Natural killer cell (primary cell): ENCODE data around the gene RUNX2. TPM values are rescaled to one million over a fixed set of nuclear protein-coding genes. Genes with fewer than 3 reads are reported as not detected.

Source experiments
- ATAC-seq, 3 donors: fragments of 150-1000 bp in 2 of 3; fragments of 200-7000 bp in 1 of 3; cut with Tn5 transposase; 1 replicate in 1 of 3; 2 replicates in 2 of 3; pipeline ENCODE4 v1.10.0; 2021; ENCODE audit warnings: mild to moderate bottlenecking in 2 of 3, moderate library complexity in 2 of 3
- DNase-seq, 2 donors: peaks; one replicate each; pipeline versions ENCODE4 v3.0.0 to v3.0.0-alpha.2; 2013 to 2021; ENCODE audit warnings: mixed read lengths in 1 of 2
- H3K27ac ChIP-seq: one replicate; pipeline ENCODE4 v1.5.1; 2013; ENCODE audit warnings: mild to moderate bottlenecking, low read length
- H3K27me3 ChIP-seq: one replicate; pipeline ENCODE4 v1.6.1; 2013; ENCODE audit warnings: low read length; ENCODE audit not compliant: control insufficient read depth, insufficient read depth
- H3K36me3 ChIP-seq: one replicate; pipeline ENCODE4 v1.6.1; 2013; ENCODE audit warnings: low read length; ENCODE audit not compliant: control insufficient read depth, insufficient read depth
- H3K4me1 ChIP-seq: one replicate; pipeline ENCODE4 v1.6.1; 2013; ENCODE audit warnings: low read length; ENCODE audit not compliant: control insufficient read depth, insufficient read depth
- H3K4me3 ChIP-seq: one replicate; pipeline ENCODE4 v1.5.1; 2013; ENCODE audit warnings: low read length
- H3K9me3 ChIP-seq: one replicate; pipeline ENCODE4 v1.6.1; 2013; ENCODE audit warnings: low read length; ENCODE audit not compliant: control insufficient read depth, insufficient read depth
- H3K27ac Mint-ChIP-seq, 2 donors: one replicate each; pipeline ENCODE4 v1.8.0; 2022; ENCODE audit warnings: mild to moderate bottlenecking in 2 of 2, mixed read lengths in 2 of 2, moderate library complexity in 1 of 2
- H3K27me3 Mint-ChIP-seq, 2 donors: one replicate each; pipeline ENCODE4 v1.8.0; 2022; ENCODE audit warnings: low read depth in 2 of 2, mixed read lengths in 2 of 2
- H3K36me3 Mint-ChIP-seq: one replicate; pipeline ENCODE4 v1.8.0; 2022; ENCODE audit warnings: mixed read lengths
- H3K4me1 Mint-ChIP-seq, 2 donors: one replicate each; pipeline ENCODE4 v1.8.0; 2022; ENCODE audit warnings: mixed read lengths in 2 of 2
- H3K4me3 Mint-ChIP-seq: one replicate; pipeline ENCODE4 v1.8.0; 2022; ENCODE audit warnings: mild to moderate bottlenecking, moderate library complexity, mixed read lengths
- H3K9me3 Mint-ChIP-seq, 2 donors: one replicate each; pipeline ENCODE4 v1.8.0; 2022; ENCODE audit warnings: mixed read lengths in 2 of 2
- CTCF ChIP-seq: fragments of 200-600 bp; IDR thresholded peaks from one replicate; pipeline ENCODE4 v1.8.0; 2022; ENCODE audit warnings: antibody characterized with exemption
- WGBS: methylation state at CpG from one replicate; pipeline ENCODE4 v1.1.7; 2013; ENCODE audit warnings: missing lambda C conversion rate; ENCODE audit not compliant: insufficient coverage; 5-methylcytosine and 5-hydroxymethylcytosine counted together
- intact Hi-C: fragments of 100-400 bp; cut with micrococcal nuclease; formaldehyde crosslinking; loops from one replicate; pipeline ENCODE4 v1.14.2; 2022
- total RNA-seq, 4 donors: library from RNA; stranded (reverse); fragments of 120-200 nt in 1 of 4; gene quantifications; one replicate each; pipeline versions ENCODE4 v1.2.3 to v1.2.4, GENCODE V29; 2013 to 2022

Gene RUNX2
- total RNA-seq, 3 donors from 2014 or later (not counting 1 experiment from before 2014, with no cell fraction given), result 5.0 to 19.2 (median 7.0) TPM

GRCh38 chr6:45645302-45645701, 317.2 kb downstream of the RUNX2 start:
- Histone ChIP-seq H3K36me3 (no peaks in the 10 kb centered on the region), H3K27me3 (no peaks in the 10 kb centered on the region), H3K4me3 (no peak overlapping the region), H3K4me1 (no peaks in the 10 kb centered on the region), H3K9me3 (no peaks in the 10 kb centered on the region), H3K27ac (no peak overlapping the region)
- no peaks in the 10 kb centered on the region for H3K36me3 Mint-ChIP-seq
- intact Hi-C loops, result no loop called here
- TF ChIP-seq CTCF, result no peak
- no peaks in the 10 kb centered on the region for H3K9me3 Mint-ChIP-seq
- ATAC-seq (no peak), DNase-seq (no peak)
- peaks cover 0 to 5% of the 10 kb centered on the region in 2 donors for H3K4me1 Mint-ChIP-seq
- H3K27ac Mint-ChIP-seq, result no peak overlapping the region
- no peak overlapping the region for H3K4me3 Mint-ChIP-seq
- 86% methylated on average over 2 of the region's 3 CpGs for WGBS
- no peaks in the 10 kb centered on the region for H3K27me3 Mint-ChIP-seq

DNA sequence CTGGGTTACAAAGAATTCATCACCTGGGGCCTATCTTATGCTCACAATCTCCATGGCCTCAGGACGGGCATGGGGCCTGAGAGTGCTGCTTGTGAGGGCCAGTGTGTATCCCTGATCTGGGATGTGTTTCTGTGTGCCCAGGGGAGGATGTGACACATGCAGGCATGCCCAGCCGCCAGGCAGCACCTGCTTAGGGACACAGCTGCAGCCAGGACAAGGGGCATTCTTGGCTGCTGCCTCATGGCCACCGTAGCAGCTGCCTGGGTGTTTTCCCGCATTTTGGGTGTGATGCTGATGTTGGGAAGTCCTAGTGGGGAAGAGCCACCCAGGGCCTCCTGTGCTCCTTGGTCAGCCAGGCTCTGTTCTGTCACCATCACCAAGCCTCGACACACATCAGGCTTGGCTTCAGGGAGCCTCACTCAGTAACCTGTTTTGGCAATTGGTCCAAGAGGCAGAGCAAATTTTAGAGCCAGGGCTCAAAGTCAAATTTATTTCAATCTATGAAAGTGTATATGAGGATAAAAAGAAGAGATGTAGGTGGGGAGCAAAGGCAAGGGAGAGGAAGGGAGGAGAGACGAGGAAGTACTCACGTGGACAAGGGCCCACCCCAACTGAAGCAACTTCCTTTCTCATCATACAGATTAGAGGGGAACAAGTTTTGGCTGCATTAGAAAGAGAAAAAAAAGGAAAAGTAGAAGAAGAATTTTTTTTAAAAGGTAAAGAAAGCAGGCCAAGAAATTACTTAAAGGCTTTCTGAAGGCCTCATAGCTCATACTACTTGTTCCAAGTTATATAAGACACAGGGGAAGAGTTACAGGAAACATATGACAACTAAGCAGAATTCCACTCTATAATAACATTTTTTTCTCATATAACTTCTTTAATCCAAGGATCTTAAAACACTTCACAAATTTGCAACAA, 319.5 kb downstream of the RUNX2 start:
- Mint-ChIP-seq H3K36me3 (no peaks in the 10 kb centered on the region), H3K4me1 (no peaks in the 10 kb centered on the region), H3K4me3 (no peak overlapping the region), H3K27me3 (no peaks in the 10 kb centered on the region), H3K27ac (no peak overlapping the region), H3K9me3 (no peaks in the 10 kb centered on the region)
- 94% methylated on average over 5 of the region's 7 CpGs for WGBS
- intact Hi-C loops, result no loop called here
- Histone ChIP-seq H3K4me3 (no peak overlapping the region), H3K4me1 (no peaks in the 10 kb centered on the region), H3K9me3 (no peaks in the 10 kb centered on the region), H3K36me3 (no peaks in the 10 kb centered on the region), H3K27me3 (no peaks in the 10 kb centered on the region), H3K27ac (no peak overlapping the region)
- no peak for DNase-seq
- ATAC-seq, result no peak
- TF ChIP-seq CTCF, result no peak

- 90% methylated on average over 4 of the region's 5 CpGs for WGBS
- ATAC-seq (no peak), DNase-seq (no peak)
- H3K27ac ChIP-seq, result no peak overlapping the region
- H3K4me1 ChIP-seq, result no peaks in the 10 kb centered on the region
- no peak overlapping the region for H3K4me3 ChIP-seq
- H3K27me3 ChIP-seq, result no peaks in the 10 kb centered on the region
- no peak overlapping the region for H3K27ac Mint-ChIP-seq
- TF ChIP-seq CTCF, result no peak
- no peaks in the 10 kb centered on the region for H3K9me3 Mint-ChIP-seq
- H3K9me3 ChIP-seq, result no peaks in the 10 kb centered on the region
- H3K4me3 Mint-ChIP-seq, result no peak overlapping the region
- intact Hi-C loops, result no loop called here
- peaks cover 0 to 3% of the 10 kb centered on the region in 2 donors for H3K4me1 Mint-ChIP-seq
- H3K36me3 ChIP-seq, result no peaks in the 10 kb centered on the region
- peaks cover 0 to 3% of the 10 kb centered on the region in 2 donors for H3K27me3 Mint-ChIP-seq
- no peaks in the 10 kb centered on the region for H3K36me3 Mint-ChIP-seq
Observed at GRCh38 chr6:45648262-45648620, 320.1 kb downstream of the RUNX2 start.
